WTC11 (cell line): ENCODE measurements around the gene ZCWPW1. TPM values are rescaled to one million over a fixed set of nuclear protein-coding genes. Genes with fewer than 3 reads are reported as not detected.

ENCODE experiments used
- ATAC-seq: fragments of 200-7000 bp; cut with Tn5 transposase; 2 replicates; pipeline ENCODE4 v1.10.0; 2021; ENCODE audit warnings: mild to moderate bottlenecking, moderate library complexity
- CTCF ChIA-PET: fragments of 300-600 bp; sonication (Branson Sonifier 250); formaldehyde crosslinking; loops from one replicate; lab custom pipeline; 2021; ENCODE audit warnings: antibody characterized with exemption; lab: Charles Lee
- POLR2A ChIA-PET: fragments of 350-600 bp; sonication (Branson Sonifier 250); formaldehyde crosslinking; loops from one replicate; lab custom pipeline; 2021; ENCODE audit warnings: antibody characterized with exemption; lab: Charles Lee
- DNase-seq: peaks from one replicate; pipeline ENCODE4 v3.0.0; 2021; ENCODE audit warnings: low spot score
- H3K27ac Mint-ChIP-seq: 2 replicates; pipeline ENCODE4 v1.8.0; 2021; ENCODE audit warnings: mixed read lengths
- H3K27me3 Mint-ChIP-seq: 2 replicates; pipeline ENCODE4 v1.8.0; 2021; ENCODE audit warnings: low read depth, mild to moderate bottlenecking, moderate library complexity, mixed read lengths
- H3K36me3 Mint-ChIP-seq: 2 replicates; pipeline ENCODE4 v1.8.0; 2021; ENCODE audit warnings: mixed read lengths
- H3K4me1 Mint-ChIP-seq: 2 replicates; pipeline ENCODE4 v1.8.0; 2022; ENCODE audit warnings: mixed read lengths
- H3K4me3 Mint-ChIP-seq: 2 replicates; pipeline ENCODE4 v1.8.0; 2021; ENCODE audit warnings: mild to moderate bottlenecking, moderate library complexity, mixed read lengths
- H3K9me3 Mint-ChIP-seq: 2 replicates; pipeline ENCODE4 v1.8.0; 2021; ENCODE audit warnings: mixed read lengths
- AFF4 ChIP-seq: sonication (generic); formaldehyde crosslinking; IDR thresholded peaks from 2 replicates; pipeline ENCODE4 v1.8.1; 2023; ENCODE audit warnings: mild to moderate bottlenecking, missing genetic modification reagents, borderline replicate concordance
- ATF6 ChIP-seq: sonication (generic); formaldehyde crosslinking; IDR thresholded peaks from 2 replicates; pipeline ENCODE4 v1.8.1; 2023; ENCODE audit warnings: mild to moderate bottlenecking, missing genetic modification reagents
- CDX4 ChIP-seq: fragments of 250-450 bp; sonication (Bioruptor Pico); IDR thresholded peaks from 2 replicates; pipeline ENCODE4 v1.9.0; 2021; ENCODE audit warnings: moderate library complexity, mild to moderate bottlenecking, inconsistent platforms, borderline replicate concordance
- CREB1 ChIP-seq: sonication (generic); formaldehyde crosslinking; IDR thresholded peaks from 2 replicates; pipeline ENCODE4 v1.8.0; 2023; ENCODE audit warnings: mild to moderate bottlenecking, missing genetic modification reagents
- E2F5 ChIP-seq: sonication (generic); formaldehyde crosslinking; IDR thresholded peaks from 2 replicates; pipeline ENCODE4 v1.8.1; 2022; ENCODE audit warnings: mild to moderate bottlenecking, moderate library complexity, missing genetic modification reagents
- ERG ChIP-seq: fragments of 250-450 bp; sonication (Bioruptor Pico); IDR thresholded peaks from 2 replicates; pipeline ENCODE4 v1.8.0; 2021; ENCODE audit warnings: mild to moderate bottlenecking
- GABPB1 ChIP-seq: sonication (generic); formaldehyde crosslinking; IDR thresholded peaks from 2 replicates; pipeline ENCODE4 v1.8.1; 2023; ENCODE audit warnings: mild to moderate bottlenecking, missing genetic modification reagents
- HMGA2 ChIP-seq: fragments of 250-450 bp; sonication (Bioruptor Pico); IDR thresholded peaks from 2 replicates; pipeline ENCODE4 v1.4.0; 2021; ENCODE audit warnings: mild to moderate bottlenecking, moderate library complexity
- IRF2 ChIP-seq: sonication (generic); formaldehyde crosslinking; IDR thresholded peaks from 2 replicates; pipeline ENCODE4 v1.8.0; 2022; ENCODE audit warnings: low read depth, missing genetic modification reagents, borderline replicate concordance
- NFYB ChIP-seq: sonication (generic); formaldehyde crosslinking; conservative IDR thresholded peaks from 2 replicates; pipeline ENCODE4 v1.8.0; 2022; ENCODE audit warnings: low read depth, missing genetic modification reagents
- NR3C1 ChIP-seq: sonication (generic); formaldehyde crosslinking; conservative IDR thresholded peaks from 2 replicates; pipeline ENCODE4 v1.8.1; 2023; ENCODE audit warnings: low read depth, mild to moderate bottlenecking, missing genetic modification reagents
- PRRX2 ChIP-seq: fragments of 250-450 bp; sonication (Bioruptor Pico); IDR thresholded peaks from 2 replicates; pipeline ENCODE4 v1.8.0; 2021; ENCODE audit warnings: mild to moderate bottlenecking
- SOX15 ChIP-seq: fragments of 250-450 bp; sonication (Bioruptor Pico); IDR thresholded peaks from 2 replicates; pipeline ENCODE4 v1.9.0; 2021; ENCODE audit warnings: mild to moderate bottlenecking
- STAT6 ChIP-seq: sonication (generic); formaldehyde crosslinking; conservative IDR thresholded peaks from 2 replicates; pipeline ENCODE4 v1.8.1; 2023; ENCODE audit warnings: mild to moderate bottlenecking, low read depth, missing genetic modification reagents, moderate library complexity
- TCF7 ChIP-seq: sonication (generic); formaldehyde crosslinking; IDR thresholded peaks from 2 replicates; pipeline ENCODE4 v1.8.0; 2022; ENCODE audit warnings: mild to moderate bottlenecking, low read depth, missing genetic modification reagents, moderate library complexity
- TEAD4 ChIP-seq: sonication (generic); formaldehyde crosslinking; IDR thresholded peaks from 2 replicates; pipeline ENCODE4 v1.8.0; 2022; ENCODE audit warnings: mild to moderate bottlenecking, missing genetic modification reagents
- ZMAT4 ChIP-seq: fragments of 250-450 bp; sonication (Bioruptor Pico); IDR thresholded peaks from 2 replicates; pipeline ENCODE4 v1.9.0; 2021; ENCODE audit warnings: mild to moderate bottlenecking
- ZSCAN18 ChIP-seq: fragments of 250-450 bp; sonication (Bioruptor Pico); IDR thresholded peaks from 2 replicates; pipeline ENCODE4 v2.1.2; 2022; ENCODE audit warnings: mild to moderate bottlenecking, moderate library complexity
- total RNA-seq: library from RNA; stranded (reverse); gene quantifications from 3 replicates; pipeline ENCODE4 v1.2.3, GENCODE V29; 2021

The ZCWPW1 gene
- total RNA-seq, 1 experiment from 2014 or later, result 1.4 TPM

- POLR2A ChIA-PET, result no interaction called here
- Mint-ChIP-seq H3K4me3 (no peak within 1 kb of the TSS), H3K9me3 (no peaks in the 10 kb centered on the region), H3K27me3 (no peaks in the 10 kb centered on the region), H3K27ac (no peak within 1 kb of the TSS), H3K4me1 (peaks cover 48% of the 10 kb centered on the region), H3K36me3 (no peaks in the 10 kb centered on the region)
- CTCF ChIA-PET, result interaction anchor here (0.8 to 1.8 kb wide), 3 partner anchors 25 to 261 kb away, joined by 3 to 6 read pairs (median 6); no protein-coding TSS in a partner anchor
- DNase-seq (no peak), ATAC-seq (no peak)
- TF ChIP-seq TEAD4 (CRISPR knock-in tag) (no peak), HMGA2 (CRISPR knock-in tag) (no peak), TCF7 (CRISPR knock-in tag) (no peak), CDX4 (no peak)
These were observed 55.2 kb downstream of the ZCWPW1 start, which contains the start of gene PILRA for GRCh38 chr7:100373261-100373831. TSS of gene PILRA (plus strand) at chr7:100373487. CDS start at chr7:100373657, 170 bp downstream.

- ChIA-PET POLR2A (no interaction called here), CTCF (no interaction called here)
- Mint-ChIP-seq H3K4me3 (no peak overlapping the region), H3K4me1 (peaks cover 48% of the 10 kb centered on the region), H3K36me3 (peaks cover under 1% of the 10 kb centered on the region), H3K27ac (no peak overlapping the region), H3K27me3 (no peaks in the 10 kb centered on the region), H3K9me3 (no peaks in the 10 kb centered on the region)
- ATAC-seq (no peak), DNase-seq (no peak)
- no peak for TF ChIP-seq ZMAT4
These were observed 55.8 kb downstream of the ZCWPW1 start for GRCh38 chr7:100372694-100373093.

- DNase-seq (no peak), ATAC-seq (no peak)
- ChIA-PET POLR2A (no interaction called here), CTCF (no interaction called here)
- Mint-ChIP-seq H3K27me3 (no peaks in the 10 kb centered on the region), H3K9me3 (no peaks in the 10 kb centered on the region), H3K36me3 (peaks cover 4% of the 10 kb centered on the region), H3K27ac (no peak overlapping the region), H3K4me1 (peaks cover 48% of the 10 kb centered on the region), H3K4me3 (no peak overlapping the region)
- no peak for TF ChIP-seq NFYB (CRISPR knock-in tag)
- no peak for TF ChIP-seq AFF4
- no peak for TF ChIP-seq CREB1 (CRISPR knock-in tag)
- no peak for TF ChIP-seq TEAD4 (CRISPR knock-in tag)
- TF ChIP-seq ERG, result no peak
- no peak for TF ChIP-seq ZSCAN18 (CRISPR knock-in tag)
- no peak for TF ChIP-seq SOX15 (CRISPR knock-in tag)
- no peak for TF ChIP-seq GABPB1 (CRISPR knock-in tag)
- no peak for TF ChIP-seq IRF2 (CRISPR knock-in tag)
- no peak for TF ChIP-seq ATF6 (CRISPR knock-in tag)
- TF ChIP-seq PRRX2, result no peak
- TF ChIP-seq NR3C1 (CRISPR knock-in tag), result no peak
- TF ChIP-seq E2F5 (CRISPR knock-in tag), result no peak
- no peak for TF ChIP-seq STAT6 (CRISPR knock-in tag)
These were observed 56.2 kb downstream of the ZCWPW1 start for GRCh38 chr7:100372256-100372655.
